KG1 (cell line): Measurements from ENCODE around the gene TSPAN9.
"Not testable (repeated sequence)": the region's sequence is repeated elsewhere in the genome, so short reads cannot be mapped to it uniquely, and the experiment has no call there.

Experiments used
- DNase-seq: peaks from one replicate; lab custom pipeline; 2025; lab: John Stamatoyannopoulos, UW

TSPAN9 gene

DNA sequence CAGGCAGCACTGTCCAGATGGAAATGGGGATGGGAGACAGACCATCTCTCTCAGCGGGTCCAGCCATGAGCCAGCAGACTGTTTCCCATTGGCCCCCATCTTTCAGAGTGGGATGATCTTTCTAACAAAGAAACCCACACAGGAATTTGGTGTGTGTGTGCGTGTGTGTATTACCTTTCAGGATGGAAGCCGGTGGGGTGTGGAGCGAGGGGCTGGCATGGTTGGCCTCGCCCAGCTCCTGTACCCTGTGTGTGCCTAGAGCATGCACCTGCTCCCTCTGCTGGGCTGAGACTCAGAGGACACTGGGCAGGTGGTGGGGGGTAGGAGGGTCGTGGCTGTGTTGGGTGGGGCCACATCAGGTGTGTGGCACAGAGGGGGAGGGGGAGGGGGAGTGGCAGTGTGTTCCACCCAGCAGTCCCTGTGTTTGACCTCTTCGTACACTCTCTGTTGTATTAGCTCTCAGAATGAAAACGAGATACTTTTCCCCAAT, 33.0 kb upstream of the TSPAN9 start:
- DNase-seq = no peak

DNA sequence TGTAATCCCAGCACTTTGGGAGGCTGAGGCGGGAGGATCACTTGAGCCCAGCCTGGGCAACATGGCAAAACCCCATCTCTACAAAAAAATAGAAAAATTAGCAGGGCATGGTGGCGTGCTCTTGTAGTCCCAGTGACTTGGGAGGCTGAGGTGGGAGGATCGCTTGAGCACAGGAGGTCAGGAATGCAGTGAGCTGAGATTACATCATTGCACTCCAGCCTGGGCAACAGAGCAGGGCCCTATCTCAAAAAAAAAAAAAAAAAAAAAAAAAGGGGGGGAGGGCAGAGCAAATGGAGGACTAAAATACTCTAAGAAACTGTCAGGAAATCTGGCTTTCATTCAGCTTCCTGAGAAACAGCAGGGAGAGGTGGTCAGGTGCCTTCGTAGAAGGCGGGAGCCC, 31.7 kb upstream of the TSPAN9 start:
- DNase-seq = no peak

DNA sequence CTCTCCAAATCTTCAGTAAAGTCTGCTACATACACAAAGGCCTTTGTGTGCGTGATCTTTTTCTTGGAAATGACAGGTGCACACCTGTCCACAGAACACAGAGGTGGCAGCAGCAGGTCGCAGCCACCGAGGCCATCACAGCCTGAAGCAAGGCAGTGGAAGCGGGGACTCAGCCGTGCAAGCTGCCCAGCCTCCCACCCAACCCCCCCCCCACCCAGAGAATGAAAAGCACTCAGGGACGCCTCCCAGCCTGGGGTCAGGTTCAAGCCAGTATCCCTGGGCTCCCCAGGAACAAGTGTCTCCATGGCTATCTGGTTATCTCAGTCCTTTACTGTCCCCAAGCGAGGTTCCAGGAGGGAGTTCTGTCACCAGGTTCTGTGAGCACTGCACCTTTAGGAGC, 31.2 kb upstream of the TSPAN9 start:
- DNase-seq = no peak

DNA sequence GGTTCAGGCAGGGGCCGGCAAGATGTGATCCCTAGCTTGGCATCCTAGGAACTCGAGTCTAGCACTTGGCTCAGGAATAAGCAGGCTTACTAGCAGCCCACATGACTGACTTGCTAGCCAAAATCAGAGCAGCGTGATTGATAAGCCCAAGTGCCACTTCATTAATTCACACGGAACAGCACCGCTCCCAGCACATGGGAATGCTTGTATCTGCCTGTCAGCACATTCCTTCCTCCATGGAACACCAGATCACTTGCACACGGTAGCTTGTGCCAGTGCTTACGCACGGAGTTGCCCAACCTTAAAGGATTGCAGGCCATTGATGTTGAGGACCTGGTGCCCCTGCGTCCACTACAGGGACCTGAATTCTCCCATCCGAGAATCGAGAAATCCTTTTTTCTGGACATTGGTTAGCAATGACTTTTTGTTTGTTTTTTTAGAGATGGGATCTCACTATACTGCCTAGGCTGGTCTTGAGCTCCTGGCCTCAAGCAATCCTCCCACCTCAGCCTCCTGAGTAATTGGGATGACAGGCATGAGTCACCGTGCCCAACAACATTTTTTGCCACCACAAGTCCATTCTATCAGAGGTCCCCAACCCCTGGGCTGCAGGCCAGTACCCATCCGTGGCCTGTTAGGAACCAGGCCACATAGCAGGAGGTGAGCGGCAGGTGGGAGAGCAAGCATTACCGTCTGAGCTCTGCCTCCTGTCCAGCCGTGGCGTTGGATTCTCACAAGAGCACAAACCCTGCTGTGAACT, 30.6 kb upstream of the TSPAN9 start:
- DNase-seq = no peak

DNA sequence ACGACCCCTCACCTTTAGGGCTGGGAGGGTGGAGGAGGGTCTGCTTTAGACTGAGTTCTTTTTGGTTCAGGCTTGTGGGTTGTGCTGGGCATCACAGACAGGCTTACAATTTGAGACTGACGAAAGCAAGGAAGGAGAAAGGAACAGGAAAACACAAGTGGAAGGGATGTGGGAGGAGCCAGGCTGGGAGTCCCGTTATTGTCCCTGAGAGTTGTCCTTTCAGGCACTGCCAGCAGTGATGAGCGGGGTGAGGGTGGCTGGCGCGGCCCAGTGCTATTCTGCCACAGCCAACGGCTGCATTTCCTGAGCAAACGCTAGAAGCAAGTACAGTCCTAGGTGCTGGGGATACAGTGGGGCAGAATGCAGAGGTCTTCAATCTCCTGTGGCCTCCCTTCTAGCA, 29.2 kb upstream of the TSPAN9 start:
- DNase-seq = no peak

DNA sequence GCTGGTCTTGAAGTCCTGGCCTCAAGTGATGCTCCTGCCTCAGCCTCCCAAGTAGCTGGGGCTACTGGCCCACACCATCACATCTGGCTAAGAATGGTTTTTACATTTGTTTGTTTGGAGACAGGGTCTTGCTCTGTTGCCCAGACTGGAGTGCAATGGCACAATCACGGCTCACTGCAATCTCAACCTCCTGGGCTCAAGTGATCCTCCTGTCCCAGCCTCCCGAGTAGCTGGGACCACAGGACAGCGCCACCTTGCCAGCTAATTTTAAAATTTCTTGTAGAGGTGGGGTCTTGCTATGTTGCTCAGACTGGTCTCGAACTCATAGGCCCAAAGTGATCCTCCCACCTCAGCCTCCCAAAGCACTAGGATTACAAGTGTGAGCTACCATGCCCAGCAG, 28.6 kb upstream of the TSPAN9 start:
- no peak for DNase-seq

DNA sequence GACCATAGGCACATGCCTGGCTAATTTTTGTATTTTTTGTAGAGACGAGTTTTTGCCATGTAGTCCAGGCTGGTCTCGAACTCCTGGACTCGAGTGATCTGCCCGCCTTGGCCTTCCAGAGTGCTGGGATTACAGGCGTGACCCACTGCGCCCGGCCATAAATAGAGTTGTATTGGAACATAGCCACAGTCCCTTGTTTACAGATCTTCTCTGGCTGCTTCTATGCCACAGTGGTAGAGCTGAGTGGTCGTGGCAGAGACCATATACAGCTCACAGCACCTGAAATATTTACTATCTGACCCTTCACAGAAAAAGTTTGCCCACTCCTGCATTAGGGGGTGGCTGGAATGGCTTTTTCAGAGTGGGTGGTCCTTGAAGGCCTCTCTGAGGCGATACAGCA, 28.0 kb upstream of the TSPAN9 start:
- no peak for DNase-seq

DNA sequence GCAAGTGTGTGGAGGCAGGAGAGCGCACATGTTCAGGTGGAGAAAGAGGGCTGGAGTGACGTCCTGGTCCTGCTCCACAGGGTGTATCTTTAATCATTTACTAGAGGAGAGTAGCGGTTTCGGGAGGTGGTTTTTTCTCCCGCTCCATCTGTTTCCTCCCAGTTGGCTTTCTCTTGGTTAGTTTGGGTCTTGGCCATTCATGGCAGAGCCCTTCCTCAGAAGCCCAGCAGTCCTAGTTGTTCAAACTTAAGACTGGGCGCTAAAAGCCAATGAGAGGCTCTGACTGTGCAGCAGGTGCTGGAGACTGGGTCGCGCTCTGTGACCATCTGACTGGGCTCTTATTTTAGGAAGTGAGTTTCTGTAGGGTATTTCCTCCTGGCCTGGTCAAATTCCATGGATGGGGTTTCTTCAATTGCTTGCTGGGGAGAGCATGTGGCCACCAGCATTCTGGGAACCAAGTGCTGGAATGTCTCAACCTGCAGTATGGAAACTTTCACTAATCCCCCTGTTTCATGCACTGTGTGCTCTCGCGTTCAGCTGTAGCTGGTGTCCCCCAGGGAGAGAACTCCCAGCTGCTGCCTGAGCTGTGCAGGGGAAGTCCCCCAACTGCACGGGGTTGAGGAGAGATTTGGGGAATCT, 27.4 kb upstream of the TSPAN9 start:
- no peak for DNase-seq

DNA sequence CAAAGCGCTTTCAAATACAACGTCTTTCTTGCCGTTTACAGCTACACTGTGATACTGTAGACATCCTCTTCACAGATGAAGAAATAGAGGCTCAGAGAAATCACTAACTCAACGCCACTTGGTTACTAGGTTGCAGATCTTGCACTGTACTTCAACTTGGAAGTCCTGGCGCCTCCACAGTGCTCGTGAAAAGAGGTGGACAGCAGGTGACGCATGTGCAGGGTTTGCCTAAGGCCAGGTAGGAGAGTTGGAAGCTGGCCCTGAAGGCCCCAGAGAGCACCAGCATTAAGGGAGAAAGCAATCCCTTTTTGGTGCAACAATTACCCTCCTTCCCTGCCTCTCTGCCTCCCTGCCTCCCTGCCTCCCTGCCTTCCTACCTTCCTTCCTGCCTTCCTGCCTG, 22.8 kb upstream of the TSPAN9 start:
- DNase-seq = no peak

DNA sequence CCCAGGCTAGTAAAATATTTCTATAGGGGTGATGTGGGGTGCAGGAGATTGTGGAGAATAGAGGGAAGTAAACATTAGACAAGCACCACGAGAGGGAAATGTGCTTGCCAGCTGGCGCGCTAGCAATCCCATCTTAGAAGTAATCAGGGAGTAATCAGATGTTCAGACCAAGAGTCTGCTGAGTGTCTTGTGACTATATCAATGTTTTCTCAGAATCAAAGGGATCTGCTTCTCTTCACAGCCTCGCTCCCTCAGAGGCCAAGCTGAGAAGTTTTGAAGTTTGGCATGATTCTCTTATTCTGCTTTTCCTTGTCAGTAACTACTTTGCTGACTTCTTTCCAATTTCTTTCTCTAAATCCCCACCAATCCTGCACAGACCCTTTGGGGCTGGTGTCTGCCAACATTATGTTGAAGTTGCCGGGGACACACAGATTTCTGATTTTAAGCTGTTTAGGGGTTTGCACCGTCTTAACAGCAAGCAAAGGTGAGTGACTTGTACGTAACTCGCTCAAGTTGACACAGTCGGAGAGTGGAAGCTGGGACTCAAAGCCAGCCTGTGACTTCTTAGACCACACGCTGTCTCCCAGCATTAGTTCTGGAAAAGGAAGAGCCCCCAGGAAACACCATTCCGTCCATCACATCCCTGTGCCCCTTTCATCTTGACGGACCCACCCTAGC, 22.0 kb upstream of the TSPAN9 start:
- DNase-seq = no peak

DNA sequence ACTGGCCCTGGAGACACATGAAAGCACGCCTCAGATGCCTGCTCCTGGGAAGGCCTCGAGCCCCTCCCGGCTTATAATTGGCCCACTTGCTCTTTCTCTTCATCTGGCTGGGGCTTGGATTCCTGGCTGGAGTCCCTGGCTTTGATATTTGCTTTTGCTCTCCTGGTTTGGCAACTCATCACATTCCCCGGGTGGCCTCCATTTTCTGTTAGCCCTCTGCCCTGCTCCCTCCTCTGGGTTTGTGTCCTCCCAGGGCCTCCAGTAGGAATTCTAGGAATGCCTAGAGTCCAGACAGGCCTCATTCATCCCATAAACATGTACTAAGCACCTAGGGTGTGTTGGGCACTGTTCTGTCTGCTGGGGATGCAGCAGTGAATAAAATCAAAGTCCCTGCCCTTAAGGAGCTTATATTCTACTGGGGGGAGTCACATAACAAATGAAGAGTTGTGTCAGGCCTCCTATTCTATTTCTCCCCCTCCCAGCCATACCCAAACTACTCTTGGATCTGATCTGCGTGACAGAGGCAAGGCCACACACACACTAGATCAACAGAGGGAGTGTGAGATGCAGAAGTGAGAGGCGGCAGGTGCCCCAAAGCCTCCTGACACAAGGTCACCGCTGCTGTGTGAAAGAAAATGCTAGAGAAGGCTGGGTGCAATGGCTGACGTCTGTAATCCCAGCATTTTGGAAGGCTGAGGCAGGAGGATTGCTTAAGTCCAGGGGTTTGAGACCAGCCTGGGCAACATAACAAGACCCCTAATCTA, 21.3 kb upstream of the TSPAN9 start:
- DNase-seq = no peak

DNA sequence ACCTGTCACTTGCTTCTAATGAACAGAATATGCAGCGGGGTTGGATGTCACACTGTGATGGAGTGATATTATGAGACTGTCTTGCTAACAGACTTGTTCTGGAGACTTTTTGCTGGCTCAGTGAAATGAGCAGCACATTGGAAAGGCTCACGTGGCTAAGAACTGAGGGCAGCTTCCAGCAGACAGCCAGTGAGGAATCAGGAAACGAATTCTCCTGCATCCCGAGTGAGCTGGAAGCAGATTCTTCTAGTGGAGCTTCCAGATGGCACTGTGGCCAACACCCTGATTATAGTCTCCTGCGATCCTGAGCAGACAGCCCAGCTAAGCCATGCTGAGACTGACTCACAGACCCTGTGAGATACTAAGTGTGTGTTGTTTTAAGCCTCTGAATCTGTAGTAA, 16.1 kb upstream of the TSPAN9 start:
- DNase-seq = no peak

DNA sequence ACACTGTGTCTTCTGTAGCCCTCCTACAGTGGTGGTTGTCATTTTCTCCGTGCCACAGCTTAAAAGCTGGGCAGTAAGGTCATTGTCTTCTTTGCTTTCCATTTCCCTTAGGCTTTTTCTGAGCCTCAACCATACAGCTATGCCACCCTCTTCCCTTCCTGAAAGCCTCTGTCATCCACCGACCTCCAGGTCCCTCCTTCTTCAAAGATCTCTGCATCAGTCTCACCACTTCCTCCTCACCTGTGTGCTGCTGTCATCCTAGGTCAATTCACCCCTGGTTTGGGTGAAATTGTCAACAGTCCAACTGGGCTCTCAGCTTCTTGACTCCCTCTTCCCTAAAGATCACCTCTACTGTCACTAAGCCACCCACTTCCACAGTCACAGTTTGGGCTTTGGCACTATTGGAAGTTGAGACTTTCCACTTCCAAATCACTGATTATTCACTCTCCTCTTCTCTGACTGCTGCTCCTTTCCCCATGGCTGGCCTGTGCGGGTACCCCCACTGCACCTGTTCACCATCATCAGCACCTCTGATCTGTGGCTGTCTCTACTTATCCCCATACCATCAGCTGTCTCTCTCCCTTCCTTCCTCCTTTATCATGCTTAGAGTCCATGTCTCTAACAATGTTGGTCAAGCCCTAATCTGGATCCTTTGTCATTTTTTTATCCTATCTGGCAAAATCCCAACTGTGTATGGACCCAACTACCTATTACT, 15.5 kb upstream of the TSPAN9 start:
- no peak for DNase-seq

DNA sequence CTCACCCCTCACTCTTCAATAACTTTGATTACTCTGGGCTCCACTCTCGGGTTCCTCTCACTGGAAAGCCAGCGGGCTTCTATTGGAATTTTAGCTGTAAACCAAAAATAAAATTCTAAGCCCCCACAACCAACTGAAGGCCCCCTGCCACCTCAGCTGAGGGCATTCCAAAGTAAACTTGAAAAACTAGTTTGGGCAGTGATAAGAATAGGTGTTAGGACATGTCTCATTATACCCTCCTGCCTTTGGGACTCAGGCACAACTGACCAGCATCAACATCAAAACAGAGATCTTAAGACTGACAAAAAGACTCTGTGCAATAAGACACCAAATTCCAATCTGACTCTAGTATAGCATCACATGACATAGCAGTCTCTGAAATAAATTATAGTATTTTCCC, 11.9 kb upstream of the TSPAN9 start:
- no peak for DNase-seq

DNA sequence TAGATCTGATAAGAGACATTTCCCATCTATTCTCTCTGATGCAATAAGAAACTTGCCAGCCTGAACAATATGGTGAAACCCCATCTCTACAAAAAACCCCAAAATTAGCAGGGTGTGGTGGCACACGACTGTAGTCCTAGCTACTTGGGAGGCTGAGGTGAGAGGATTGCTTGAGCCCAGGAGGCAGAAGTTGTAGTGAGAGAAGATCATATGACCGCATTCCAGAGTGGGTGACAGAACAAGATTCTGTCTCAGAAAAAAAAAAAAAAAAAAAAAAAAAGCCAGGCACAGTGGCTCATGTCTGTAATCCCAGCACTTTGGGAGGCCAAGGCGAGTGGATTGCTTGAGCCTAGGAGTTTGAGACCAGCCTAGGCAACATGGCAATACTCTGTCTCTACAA, 11.3 kb upstream of the TSPAN9 start:
- not testable (repeated sequence) for DNase-seq

DNA sequence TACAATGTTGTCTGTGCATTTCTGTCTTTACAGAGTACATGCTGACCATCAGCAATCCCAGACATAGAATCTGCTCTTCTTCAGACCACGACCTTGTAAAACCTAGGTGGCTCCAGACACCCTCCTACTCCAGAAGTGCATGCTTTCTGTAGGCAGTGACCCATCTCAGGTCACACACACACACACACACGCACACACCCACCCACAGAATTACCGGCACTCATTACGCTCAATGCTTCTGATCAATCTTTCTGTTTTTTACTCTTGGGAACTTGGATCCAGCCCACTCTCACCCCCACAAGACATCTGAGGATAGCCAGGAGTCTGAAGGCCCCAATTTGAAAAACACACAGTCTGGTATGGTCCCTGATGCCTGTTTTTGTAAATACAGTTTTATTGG, 7.5 kb upstream of the TSPAN9 start:
- no peak for DNase-seq

DNA sequence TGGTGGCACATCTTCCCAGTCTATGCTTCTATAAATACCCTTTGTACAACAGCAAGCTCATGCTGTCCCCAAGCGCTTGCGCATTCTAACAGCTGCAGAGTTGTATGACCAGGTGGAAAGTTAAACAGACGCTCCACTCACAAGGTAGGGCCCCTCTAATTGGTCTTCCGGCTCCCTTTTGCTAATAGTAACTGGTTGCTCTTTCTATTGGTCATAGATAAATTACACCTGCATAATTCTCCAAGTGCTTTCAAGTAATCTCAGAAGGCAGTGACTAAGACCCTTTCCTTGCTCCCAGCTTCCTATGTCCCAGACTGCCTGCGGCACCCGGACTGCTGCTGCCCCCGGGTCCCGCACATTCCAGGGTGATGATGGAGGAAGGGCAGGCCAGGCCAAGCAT, 6.1 kb upstream of the TSPAN9 start:
- DNase-seq = no peak

DNA sequence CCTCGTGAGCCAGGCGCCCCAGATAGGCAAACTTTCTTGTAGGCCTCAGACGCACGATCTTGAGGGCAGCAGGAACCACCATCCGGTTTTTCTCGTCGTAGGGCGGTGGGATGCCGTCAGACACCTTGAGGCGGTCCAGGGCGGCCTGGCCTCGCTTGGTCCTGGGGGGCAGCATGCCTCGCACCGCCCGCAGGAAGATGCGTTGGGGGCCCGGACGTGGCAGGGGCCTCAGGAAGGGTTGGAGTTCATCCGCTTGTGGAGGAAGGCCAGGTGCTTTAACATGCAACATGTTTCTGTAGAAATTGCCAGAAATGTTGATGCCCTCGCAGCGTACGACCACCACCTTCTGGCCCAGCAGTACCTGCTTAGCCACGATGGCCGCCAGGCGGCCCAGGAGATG, 5.5 kb upstream of the TSPAN9 start:
- DNase-seq = no peak

DNA sequence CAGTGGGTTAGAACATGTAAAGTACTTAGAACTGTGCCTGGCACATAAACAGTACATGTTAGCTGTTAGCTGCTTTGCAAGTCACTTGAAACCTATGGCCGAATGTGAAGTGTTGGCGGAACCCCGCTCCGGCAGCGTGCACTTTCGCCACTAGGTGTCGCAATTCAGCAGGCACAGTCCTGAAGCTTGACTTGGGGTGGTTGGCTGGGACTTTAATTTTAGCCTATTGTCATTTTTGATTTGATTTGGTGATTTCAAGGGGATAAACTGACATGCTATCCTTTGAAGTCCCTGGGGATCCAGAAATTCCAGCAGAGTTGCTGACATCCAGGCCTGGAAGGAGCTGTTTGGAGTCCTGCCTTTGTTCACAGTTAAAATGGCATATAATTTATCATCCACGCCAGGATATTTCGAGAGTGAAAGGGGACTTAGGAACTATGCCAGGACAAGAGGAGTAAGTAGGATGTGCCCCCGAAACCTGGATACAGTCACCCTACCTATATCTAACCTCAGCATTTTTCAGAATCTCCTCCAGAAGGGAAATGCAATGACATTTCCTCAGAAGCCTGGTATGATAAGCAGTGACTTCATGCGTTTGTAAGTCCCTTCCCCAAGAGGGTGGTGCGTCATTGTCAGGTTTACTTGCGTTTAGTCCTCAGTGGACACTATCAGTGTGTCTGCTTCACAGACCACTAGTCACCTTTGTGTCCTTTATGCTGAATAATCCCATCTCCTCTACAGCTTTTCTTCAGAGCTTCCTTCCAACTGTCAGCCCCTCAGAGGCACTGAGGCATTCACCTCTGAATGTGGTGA, 3.5 kb upstream of the TSPAN9 start:
- DNase-seq = peak; percentile 61

DNA sequence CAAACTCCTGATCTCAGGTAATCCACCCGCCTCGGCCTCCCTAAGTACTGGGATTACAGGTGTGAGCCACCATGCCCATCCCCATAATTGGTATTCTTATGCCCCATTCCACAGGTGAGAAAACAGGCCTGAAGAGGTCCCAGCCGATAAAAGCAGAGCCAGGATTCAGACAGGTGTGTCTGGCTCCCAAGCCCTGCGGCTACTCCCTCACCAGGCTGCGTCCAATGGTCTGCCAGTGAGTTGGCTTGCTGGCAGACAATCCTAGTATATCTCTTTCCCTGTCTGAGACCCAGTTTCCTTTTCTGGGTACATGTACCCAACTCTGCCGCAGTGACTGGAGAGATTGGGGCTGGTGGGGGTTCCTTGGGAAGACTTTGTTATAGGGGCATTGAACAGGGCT, 1.9 kb upstream of the TSPAN9 start:
- DNase-seq = no peak

DNA sequence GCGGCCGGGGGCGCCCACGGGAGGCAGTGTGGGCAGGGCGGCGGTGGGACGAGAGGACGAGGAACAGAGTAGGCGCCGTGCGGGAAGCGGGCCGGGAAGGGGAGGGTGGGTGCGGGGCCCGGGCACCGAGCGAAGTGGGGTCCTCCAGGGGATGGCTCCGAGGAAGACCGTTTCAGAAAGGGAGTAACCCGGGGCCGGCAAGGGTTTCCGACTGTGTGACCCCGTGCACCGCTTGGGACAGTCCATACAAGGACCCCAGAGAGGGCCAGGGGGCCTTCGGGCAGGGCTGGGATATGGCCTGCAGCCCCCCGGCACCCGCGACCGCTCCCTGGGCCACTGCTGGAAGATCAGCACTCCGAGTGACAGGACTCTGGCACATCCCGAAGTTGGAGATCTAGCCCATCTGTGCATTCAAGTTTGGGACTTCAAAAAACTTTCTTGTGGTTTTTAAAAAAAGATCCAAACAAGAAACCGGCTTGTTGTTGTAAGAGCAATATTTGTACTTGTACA, 448 bp downstream of the TSPAN9 start:
- DNase-seq = no peak
